HepG2 (cell line): ENCODE measurements around the gene SPRED2. TPM values are rescaled to one million over a fixed set of nuclear protein-coding genes. Genes with fewer than 3 reads are reported as not detected.

Experiments used
- BHLHE40 ChIP-seq: IDR thresholded peaks from 2 replicates; pipeline ENCODE4 v1.6.1; 2011; ENCODE audit warnings: low read length, improper control_type of control experiment
- CEBPG ChIP-seq: IDR thresholded peaks from 2 replicates; pipeline ENCODE4 v1.6.1; 2016
- HNRNPH1 ChIP-seq: fragments of 200-400 bp; formaldehyde crosslinking; optimal IDR thresholded peaks from 2 replicates; pipeline ENCODE3; 2017; ENCODE audit warnings: mild to moderate bottlenecking, low read depth, low read length
- HNRNPK ChIP-seq: fragments of 200-400 bp; formaldehyde crosslinking; IDR thresholded peaks from 2 replicates; pipeline ENCODE4 v1.6.1; 2018; ENCODE audit warnings: low read length, low read depth, moderate library complexity, mild to moderate bottlenecking; ENCODE audit not compliant: poor library complexity, severe bottlenecking
- HNRNPL ChIP-seq: fragments of 200-400 bp; formaldehyde crosslinking; IDR thresholded peaks from 2 replicates; pipeline ENCODE4 v1.6.1; 2017; ENCODE audit warnings: mild to moderate bottlenecking, low read depth, low read length
- HNRNPLL ChIP-seq: fragments of 200-400 bp; formaldehyde crosslinking; IDR thresholded peaks from 2 replicates; pipeline ENCODE4 v1.6.1; 2017; ENCODE audit warnings: mild to moderate bottlenecking, low read depth, low read length; ENCODE audit not compliant: poor library complexity, severe bottlenecking
- KAT7 ChIP-seq: IDR thresholded peaks from 2 replicates; pipeline ENCODE4 v1.6.1; 2018; ENCODE audit warnings: borderline replicate concordance, missing compliant biosample characterization
- MIER2 ChIP-seq: IDR thresholded peaks from 2 replicates; pipeline ENCODE4 v1.6.1; 2016; ENCODE audit warnings: missing biosample characterization, missing genetic modification reagents
- PCBP2 ChIP-seq: fragments of 200-400 bp; formaldehyde crosslinking; optimal IDR thresholded peaks from 2 replicates; pipeline ENCODE3; 2018; ENCODE audit warnings: low read length, low read depth; ENCODE audit not compliant: poor library complexity, severe bottlenecking
- REL ChIP-seq: sonication (generic); formaldehyde crosslinking; conservative IDR thresholded peaks from 2 replicates; pipeline ENCODE4 v1.8.0; 2022; ENCODE audit warnings: mild to moderate bottlenecking, missing genetic modification reagents, moderate library complexity
- RFX1 ChIP-seq: fragments of 450-650 bp; IDR thresholded peaks from 2 replicates; pipeline ENCODE4 v1.6.1; 2017
- RFXAP ChIP-seq: sonication (generic); formaldehyde crosslinking; IDR thresholded peaks from 2 replicates; pipeline ENCODE4 v1.4.0; 2020; ENCODE audit warnings: missing genetic modification reagents, borderline replicate concordance
- SALL2 ChIP-seq: sonication (generic); formaldehyde crosslinking; IDR thresholded peaks from 2 replicates; pipeline ENCODE4 v1.8.1; 2023; ENCODE audit warnings: mild to moderate bottlenecking, missing genetic modification reagents, inconsistent platforms
- SMAD1 ChIP-seq: sonication (generic); formaldehyde crosslinking; IDR thresholded peaks from 2 replicates; pipeline ENCODE4 v1.4.0; 2020; ENCODE audit warnings: missing genetic modification reagents, low read depth, mild to moderate bottlenecking, borderline replicate concordance
- TAF15 ChIP-seq: fragments of 200-400 bp; formaldehyde crosslinking; IDR thresholded peaks from one replicate; pipeline ENCODE4 v1.6.1; 2018; ENCODE audit warnings: mild to moderate bottlenecking, low read depth, low read length; ENCODE audit not compliant: poor library complexity, severe bottlenecking
- TCF7 ChIP-seq: sonication (generic); IDR thresholded peaks from 2 replicates; pipeline ENCODE4 v1.6.1; 2016; ENCODE audit warnings: antibody characterized with exemption, low read depth
- TOPORS ChIP-seq: sonication (generic); formaldehyde crosslinking; IDR thresholded peaks from 2 replicates; pipeline ENCODE4 v1.8.0; 2023; ENCODE audit warnings: mild to moderate bottlenecking, missing genetic modification reagents
- XBP1 ChIP-seq: sonication (generic); formaldehyde crosslinking; IDR thresholded peaks from 2 replicates; pipeline ENCODE4 v1.5.0; 2020; ENCODE audit warnings: missing genetic modification reagents
- ZBTB3 ChIP-seq: sonication (generic); formaldehyde crosslinking; IDR thresholded peaks from 2 replicates; pipeline ENCODE4 v1.4.0; 2020; ENCODE audit warnings: low read depth, mild to moderate bottlenecking, moderate library complexity, missing genetic modification reagents, borderline replicate concordance
- ZBTB43 ChIP-seq: sonication (generic); formaldehyde crosslinking; conservative IDR thresholded peaks from 2 replicates; pipeline ENCODE4 v1.4.0; 2020; ENCODE audit warnings: missing genetic modification reagents
- ZBTB7A ChIP-seq: sonication (generic); formaldehyde crosslinking; IDR thresholded peaks from 2 replicates; pipeline ENCODE4 v1.8.0; 2022; ENCODE audit warnings: mild to moderate bottlenecking, missing genetic modification reagents
- ZKSCAN8 ChIP-seq: IDR thresholded peaks from 2 replicates; pipeline ENCODE4 v1.6.1; 2016; ENCODE audit warnings: borderline replicate concordance, missing genetic modification reagents, missing compliant biosample characterization
- ZNF10 ChIP-seq: sonication (generic); formaldehyde crosslinking; IDR thresholded peaks from 2 replicates; pipeline ENCODE4 v1.4.0; 2020; ENCODE audit warnings: mild to moderate bottlenecking, low read depth, missing genetic modification reagents, borderline replicate concordance
- ZNF33B ChIP-seq: sonication (generic); formaldehyde crosslinking; IDR thresholded peaks from 2 replicates; pipeline ENCODE4 v1.5.1; 2020; ENCODE audit warnings: mild to moderate bottlenecking, missing genetic modification reagents
- ZNF496 ChIP-seq: sonication (generic); formaldehyde crosslinking; IDR thresholded peaks from 2 replicates; pipeline ENCODE4 v1.8.1; 2023; ENCODE audit warnings: mild to moderate bottlenecking, moderate library complexity, missing genetic modification reagents; ENCODE audit not compliant: insufficient replicate concordance
- ZNF549 ChIP-seq: sonication (generic); formaldehyde crosslinking; IDR thresholded peaks from 2 replicates; pipeline ENCODE4 v1.5.0; 2020; ENCODE audit warnings: missing genetic modification reagents
- ZNF552 ChIP-seq: sonication (generic); formaldehyde crosslinking; IDR thresholded peaks from 2 replicates; pipeline ENCODE4 v1.9.0; 2022; ENCODE audit warnings: missing genetic modification reagents, mild to moderate bottlenecking, borderline replicate concordance
- ZNF576 ChIP-seq: sonication (generic); formaldehyde crosslinking; IDR thresholded peaks from 2 replicates; pipeline ENCODE4 v1.4.0; 2020; ENCODE audit warnings: mild to moderate bottlenecking, missing genetic modification reagents
- ZNF672 ChIP-seq: sonication (generic); formaldehyde crosslinking; IDR thresholded peaks from 2 replicates; pipeline ENCODE4 v1.8.1; 2022; ENCODE audit warnings: missing genetic modification reagents
- ZNF7 ChIP-seq: IDR thresholded peaks from 2 replicates; pipeline ENCODE4 v1.6.1; 2016; ENCODE audit warnings: missing biosample characterization, missing genetic modification reagents
- ZNF713 ChIP-seq: sonication (generic); formaldehyde crosslinking; IDR thresholded peaks from 2 replicates; pipeline ENCODE4 v1.4.0; 2020; ENCODE audit warnings: mild to moderate bottlenecking, missing genetic modification reagents
- ZNF790 ChIP-seq: sonication (generic); formaldehyde crosslinking; IDR thresholded peaks from 2 replicates; pipeline ENCODE4 v1.8.0; 2022; ENCODE audit warnings: missing genetic modification reagents, mild to moderate bottlenecking, borderline replicate concordance
- ZNF850 ChIP-seq: sonication (generic); formaldehyde crosslinking; conservative IDR thresholded peaks from 2 replicates; pipeline ENCODE4 v1.9.0; 2021; ENCODE audit warnings: mild to moderate bottlenecking, missing genetic modification reagents
- polyA plus RNA-seq, 8 experiments: library from polyadenylated mRNA; depleted of rRNA in 3 of 8; stranded (reverse) in 7 of 8; unstranded in 1 of 8; fragments of >200 nt; fragmentation: Illumina TruSeq in 4 of 8; extraction: Trizol in 4 of 8; gene quantifications; 2 replicates each; pipeline versions ENCODE4 v1.2.1 to v1.2.3, GENCODE V29; 2011 to 2016; ENCODE audit warnings: low read depth in 4 of 8, missing spikeins in 1 of 8, mixed read lengths in 1 of 8; ENCODE audit not compliant: insufficient read depth in 1 of 8
- total RNA-seq, 5 experiments: library from RNA; depleted of rRNA; stranded (reverse); fragments of >200 nt; fragmentation: Illumina TruSeq; extraction: Trizol; gene quantifications; 2 replicates each; pipeline ENCODE4 v1.2.3, GENCODE V29; 2016; ENCODE audit warnings: low read depth in 1 of 5

SPRED2 gene
- total and polyA plus RNA-seq, 2 of the 13 experiments (the other 11 are each of a cell fraction or from before 2014, with no cell fraction given): 13.0 to 37.0 TPM

GRCh38 chr2:65435625-65436168 is 3.3 kb upstream of the SPRED2 start (continued):
- peak; percentile 44; the same call in 1 of the 2 replicates for TF ChIP-seq ZBTB43 (CRISPR knock-in tag)
- peak; percentile 67 for TF ChIP-seq HNRNPLL
- TF ChIP-seq ZNF10 (CRISPR knock-in tag): no peak
- peak; percentile 57 for TF ChIP-seq HNRNPK
- TF ChIP-seq HNRNPL: no peak
- TF ChIP-seq ZNF7 (CRISPR knock-in tag): 0 out of 2 replicates have a peak, but pooled peaks have one; percentile 17
- TF ChIP-seq HNRNPH1: no peak
- TF ChIP-seq KAT7 (CRISPR knock-in tag): peak; percentile 93; the same call in 1 of the 2 replicates
- 0 out of 2 replicates have a peak, but pooled peaks have one; percentile 64 for TF ChIP-seq ZNF33B (CRISPR knock-in tag)
- TF ChIP-seq ZNF496 (CRISPR knock-in tag): no peak
- TF ChIP-seq TAF15: no peak
- 0 out of 2 replicates have a peak, but pooled peaks have one; percentile 31 for TF ChIP-seq TCF7
- no peak for TF ChIP-seq XBP1 (CRISPR knock-in tag)
- peak; percentile 80 for TF ChIP-seq ZBTB7A
- peak; percentile 33 for TF ChIP-seq PCBP2
- peak; percentile 71; the same call in 1 of the 2 replicates for TF ChIP-seq RFXAP (CRISPR knock-in tag)
- TF ChIP-seq ZNF552: no peak; the same call in 1 of the 2 replicates
- TF ChIP-seq RFX1: no peak
- TF ChIP-seq BHLHE40: 0 out of 2 replicates have a peak, but pooled peaks have one; percentile 12
- no peak for TF ChIP-seq MIER2 (CRISPR knock-in tag)
- TF ChIP-seq ZNF713 (CRISPR knock-in tag): no peak
- peak; percentile 43; the same call in 1 of the 2 replicates for TF ChIP-seq CEBPG (CRISPR knock-in tag)
- TF ChIP-seq ZNF790 (CRISPR knock-in tag): no peak
- no peak; the same call in 1 of the 2 replicates for TF ChIP-seq SMAD1
- TF ChIP-seq ZNF850 (CRISPR knock-in tag): no peak
- no peak; the same call in 1 of the 2 replicates for TF ChIP-seq TOPORS (CRISPR knock-in tag)
- peak; percentile 29; the same call in 1 of the 2 replicates for TF ChIP-seq ZBTB3 (CRISPR knock-in tag)
- TF ChIP-seq ZNF576: no peak
- no peak for TF ChIP-seq ZNF672 (CRISPR knock-in tag)
- TF ChIP-seq ZNF549 (CRISPR knock-in tag): no peak
- no peak for TF ChIP-seq REL (CRISPR knock-in tag)
- TF ChIP-seq SALL2: peak; percentile 86
- peak; percentile 55 for TF ChIP-seq ZKSCAN8 (CRISPR knock-in tag)
